Right cardiac atrium (tissue), 5 donors: ENCODE data around the gene TNRC18. TPM values are rescaled to one million over a fixed set of nuclear protein-coding genes. Genes with fewer than 3 reads are reported as not detected.
A peak's percentile ranks its signal among the peaks of the same experiment; 100 is the strongest.
"Not testable (repeated sequence)": the region's sequence is repeated elsewhere in the genome, so short reads cannot be mapped to it uniquely, and the experiment has no call there.

ENCODE experiments used
- ATAC-seq, 2 donors: fragments of 200-7000 bp; cut with Tn5 transposase; one replicate each; pipeline versions ENCODE4 v1.8.0 to v1.9.1; 2020; ENCODE audit warnings: moderate library complexity in 2 of 2, mild to moderate bottlenecking in 1 of 2
- DNase-seq, 3 donors: peaks; one replicate each; pipeline ENCODE4 v3.0.0-alpha.2; 2020
- H3K27ac ChIP-seq: one replicate; pipeline ENCODE4 v1.5.1; 2013; ENCODE audit warnings: mild to moderate bottlenecking, low read length, control low read depth, moderate library complexity
- H3K27me3 ChIP-seq: one replicate; pipeline ENCODE4 v1.6.1; 2013; ENCODE audit not compliant: control insufficient read depth, insufficient read depth
- H3K4me1 ChIP-seq: one replicate; pipeline ENCODE4 v1.6.1; 2013; ENCODE audit warnings: low read length; ENCODE audit not compliant: control insufficient read depth, insufficient read depth
- H3K4me3 ChIP-seq: one replicate; pipeline ENCODE4 v1.5.1; 2013; ENCODE audit warnings: low read length, control low read depth
- H3K9me3 ChIP-seq: one replicate; pipeline ENCODE4 v1.6.1; 2013; ENCODE audit warnings: low read length; ENCODE audit not compliant: control insufficient read depth
- WGBS: extraction: QIAGEN DNeasy Blood & Tissue Kit; methylation state at CpG from one replicate; pipeline ENCODE4 v1.1.7; 2013; 5-methylcytosine and 5-hydroxymethylcytosine counted together
- intact Hi-C, 4 donors: fragments of 100-400 bp; cut with DNase I; formaldehyde crosslinking; loops; one replicate each; pipeline versions ENCODE4 v1.11.0 to v1.14.0; 2022 to 2023
- polyA plus RNA-seq: library from polyadenylated mRNA; stranded (reverse); fragments of 200-250 nt; gene quantifications from one replicate; pipeline ENCODE4 v1.2.3, GENCODE V29; 2013
- total RNA-seq, 4 donors: library from RNA; stranded (reverse); fragmentation: NEBNext Ultra II Directional; extraction: Animal tissue kit (Norgen Biotek cat#: 25700); gene quantifications; one replicate each; pipeline ENCODE4 v1.2.1, GENCODE V29; 2021
- donor health status: healthy with polysubstance abuse.
- donor health status: DM: no; HTN: yes; CAD: no.
- donor health status: DM: no; HTN: no; CAD: no.
- donor health status: DM: no; HTN: yes; CAD: no; lungs with severe emphysema.
- donor health status: DM: yes; HTN: yes; CAD: no.

Gene TNRC18
- total and polyA plus RNA-seq, 5 donors = 33.1 to 46.6 (median 38.9) TPM

- Histone ChIP-seq H3K4me3 (no peak overlapping the region), H3K4me1 (no peaks in the 10 kb centered on the region), H3K27ac (no peak overlapping the region), H3K9me3 (peaks cover 3% of the 10 kb centered on the region), H3K27me3 (no peaks in the 10 kb centered on the region)
- WGBS = 98% methylated on average over 4 of the region's 4 CpGs
- ATAC-seq (no peak), DNase-seq (no peak)
- intact Hi-C loops = no loop called here
Observed at GRCh38 chr7:5344342-5344741, 79.3 kb downstream of the TNRC18 start.

DNA sequence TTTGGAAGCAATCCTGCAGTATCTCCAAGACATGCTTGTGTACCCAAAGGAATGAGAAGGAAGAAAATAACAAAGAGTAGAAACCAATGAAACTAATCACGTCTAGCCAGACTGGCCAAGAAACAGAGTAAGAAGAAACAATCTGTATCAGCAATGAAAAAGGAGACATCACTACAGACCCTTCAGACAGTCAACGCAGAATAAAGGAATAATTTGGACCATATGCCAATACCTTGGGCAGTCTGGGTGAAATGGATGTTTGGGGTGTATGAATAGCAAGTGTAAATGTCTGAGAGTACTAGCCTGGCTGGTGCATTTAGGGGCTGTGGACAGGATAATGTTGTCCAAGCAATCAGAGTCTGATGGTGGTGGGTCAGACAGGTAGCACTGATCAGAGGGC is 79.8 kb downstream of the TNRC18 start:
- no peak overlapping the region for H3K27ac ChIP-seq
- intact Hi-C loops = no loop called here
- 90% methylated on average over 2 of the region's 2 CpGs for WGBS
- DNase-seq = no peak
- H3K9me3 ChIP-seq = peaks cover 3% of the 10 kb centered on the region
- no peak for ATAC-seq
- H3K4me1 ChIP-seq = no peaks in the 10 kb centered on the region
- no peak overlapping the region for H3K4me3 ChIP-seq
- H3K27me3 ChIP-seq = no peaks in the 10 kb centered on the region

- intact Hi-C loops = no loop called here
- Histone ChIP-seq H3K27ac (no peak overlapping the region), H3K9me3 (peaks cover 3% of the 10 kb centered on the region), H3K4me1 (no peaks in the 10 kb centered on the region), H3K4me3 (no peak overlapping the region), H3K27me3 (no peaks in the 10 kb centered on the region)
- ATAC-seq (no peak), DNase-seq (no peak)
- 96% methylated on average over 6 of the region's 6 CpGs for WGBS
Observed at GRCh38 chr7:5342631-5343030, 81.0 kb downstream of the TNRC18 start.

DNA sequence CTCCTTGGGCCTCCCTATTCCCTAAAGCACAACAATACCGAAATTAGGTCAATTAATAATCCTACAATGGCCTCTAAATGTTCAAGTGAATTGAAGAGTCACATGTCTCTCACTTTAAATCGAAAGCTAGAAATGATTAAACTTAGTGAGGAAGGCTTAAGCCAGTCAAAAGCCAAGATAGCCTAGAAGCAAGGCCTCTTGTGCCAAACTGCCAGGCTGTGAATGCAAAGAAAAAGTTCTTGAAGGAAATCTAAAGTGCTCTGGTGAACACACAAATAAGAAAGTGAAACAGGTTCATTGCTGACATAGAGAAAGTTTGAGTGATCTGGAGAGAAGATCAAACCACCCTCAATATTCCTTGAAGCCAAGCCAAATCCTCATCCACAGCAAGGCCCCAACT is 83.7 kb downstream of the TNRC18 start:
- Histone ChIP-seq H3K4me1 (no peaks in the 10 kb centered on the region), H3K9me3 (peaks cover 3% of the 10 kb centered on the region), H3K27ac (no peak overlapping the region), H3K27me3 (no peaks in the 10 kb centered on the region), H3K4me3 (no peak overlapping the region)
- ATAC-seq = no peak
- intact Hi-C loops = no loop called here
- no peak for DNase-seq
- WGBS = 88% methylated on average over 2 of the region's 2 CpGs

DNA sequence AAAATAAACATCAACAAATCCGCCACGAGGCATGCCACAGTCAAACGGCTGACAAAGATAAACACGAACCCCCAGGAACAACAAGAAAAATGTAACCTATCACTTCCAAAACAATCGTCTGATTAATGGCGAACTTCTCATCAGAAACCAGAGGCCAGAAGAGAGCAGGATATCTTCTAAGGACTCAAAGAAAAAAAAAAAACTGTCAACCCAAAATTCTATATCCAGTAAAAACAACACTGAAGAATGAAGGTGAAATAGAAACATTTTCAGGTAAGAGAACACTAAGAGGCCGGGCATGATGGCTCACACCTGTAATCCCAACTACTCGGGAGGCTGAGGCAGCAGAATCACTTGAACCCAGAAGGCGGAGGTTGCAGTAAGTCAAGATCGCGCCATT is 86.6 kb downstream of the TNRC18 start:
- Histone ChIP-seq H3K4me3 (no peak overlapping the region), H3K9me3 (no peaks in the 10 kb centered on the region), H3K4me1 (no peaks in the 10 kb centered on the region), H3K27ac (no peak overlapping the region), H3K27me3 (no peaks in the 10 kb centered on the region)
- intact Hi-C loops = no loop called here
- no peak for ATAC-seq
- peak in 1 of 3 donors; percentile 14 for DNase-seq
- WGBS = 93% methylated on average over 11 of the region's 11 CpGs

GRCh38 chr7:5334671-5335070 is 89.0 kb downstream of the TNRC18 start:
- ATAC-seq = peak; percentile 20 to 32
- intact Hi-C loops = no loop called here
- no peaks in the 10 kb centered on the region for H3K27me3 ChIP-seq

GRCh38 chr7:5333121-5334045 is 90.3 kb downstream of the TNRC18 start:
- Histone ChIP-seq H3K4me3 (no peak overlapping the region), H3K4me1 (no peaks in the 10 kb centered on the region), H3K27ac (no peak overlapping the region), H3K27me3 (no peaks in the 10 kb centered on the region), H3K9me3 (no peaks in the 10 kb centered on the region)
- peak in 2 of 3 donors; percentile 30 to 49 for DNase-seq
- intact Hi-C loops = no loop called here
- WGBS = 90% methylated on average over 32 of the region's 32 CpGs
- peak; percentile 18 to 25 for ATAC-seq

More at GRCh38 chr7:5334671-5335070, 89.0 kb downstream of the TNRC18 start:
- peak in 2 of 3 donors; percentile 10 to 35 for DNase-seq
- H3K27ac ChIP-seq = no peak overlapping the region
- no peaks in the 10 kb centered on the region for H3K9me3 ChIP-seq
- 84% methylated on average over 8 of the region's 8 CpGs for WGBS
- no peak overlapping the region for H3K4me3 ChIP-seq
- H3K4me1 ChIP-seq = no peaks in the 10 kb centered on the region

DNA sequence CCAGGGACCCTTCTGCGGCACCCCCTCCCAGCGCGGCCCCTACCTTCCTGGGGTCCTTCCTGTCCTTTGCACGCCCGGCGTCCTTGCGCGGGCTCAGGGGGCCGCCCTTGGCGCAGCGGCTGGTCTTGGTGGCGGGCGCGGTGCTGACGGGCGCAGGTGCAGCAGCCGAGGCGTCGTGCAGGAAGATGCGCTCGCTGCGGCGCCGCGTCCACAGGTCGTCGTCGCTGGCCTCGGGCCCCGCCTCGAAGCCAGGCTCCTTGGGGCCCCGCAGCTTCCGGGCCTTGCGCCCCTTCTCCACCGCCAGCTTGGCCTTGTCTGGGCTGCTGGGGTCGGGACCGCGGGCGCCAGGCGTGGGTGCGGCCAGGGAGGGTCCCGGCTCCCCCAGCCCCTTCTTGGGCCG is 91.1 kb downstream of the TNRC18 start:
- no peaks in the 10 kb centered on the region for H3K27me3 ChIP-seq
- 89% methylated on average over 43 of the region's 43 CpGs for WGBS
- DNase-seq (peak in 1 of 3 donors; percentile 52), ATAC-seq (peak; percentile 29 to 38)
- H3K9me3 ChIP-seq = no peaks in the 10 kb centered on the region
- H3K4me3 ChIP-seq = no peak overlapping the region
- H3K27ac ChIP-seq = no peak overlapping the region
- intact Hi-C loops = no loop called here
- H3K4me1 ChIP-seq = no peaks in the 10 kb centered on the region

DNA sequence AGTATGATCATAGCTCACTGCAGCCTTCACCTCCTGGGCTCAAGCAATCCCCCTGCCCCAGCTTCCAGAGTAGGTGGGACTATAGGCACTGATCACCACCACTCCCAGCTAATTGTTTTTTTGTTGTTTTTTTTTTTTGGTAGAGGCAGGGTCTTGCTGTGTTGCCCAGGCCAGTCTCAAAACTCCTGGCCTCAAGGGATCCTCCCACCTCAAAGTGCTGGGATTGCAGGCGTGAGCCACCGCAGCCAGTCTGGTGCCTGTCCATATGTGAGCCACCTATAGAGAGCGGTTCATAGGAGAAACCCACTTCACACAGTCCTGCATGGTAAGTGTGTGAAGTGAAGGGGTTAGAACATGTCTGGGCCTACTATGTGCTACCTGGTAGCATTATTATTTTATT is 93.3 kb downstream of the TNRC18 start:
- H3K9me3 ChIP-seq = no peaks in the 10 kb centered on the region
- no peak for ATAC-seq
- H3K4me1 ChIP-seq = no peaks in the 10 kb centered on the region
- intact Hi-C loops = no loop called here
- H3K27ac ChIP-seq = no peak overlapping the region
- no peak overlapping the region for H3K4me3 ChIP-seq
- WGBS = over 99% methylated on average over 3 of the region's 3 CpGs
- DNase-seq = no peak
- H3K27me3 ChIP-seq = no peaks in the 10 kb centered on the region

DNA sequence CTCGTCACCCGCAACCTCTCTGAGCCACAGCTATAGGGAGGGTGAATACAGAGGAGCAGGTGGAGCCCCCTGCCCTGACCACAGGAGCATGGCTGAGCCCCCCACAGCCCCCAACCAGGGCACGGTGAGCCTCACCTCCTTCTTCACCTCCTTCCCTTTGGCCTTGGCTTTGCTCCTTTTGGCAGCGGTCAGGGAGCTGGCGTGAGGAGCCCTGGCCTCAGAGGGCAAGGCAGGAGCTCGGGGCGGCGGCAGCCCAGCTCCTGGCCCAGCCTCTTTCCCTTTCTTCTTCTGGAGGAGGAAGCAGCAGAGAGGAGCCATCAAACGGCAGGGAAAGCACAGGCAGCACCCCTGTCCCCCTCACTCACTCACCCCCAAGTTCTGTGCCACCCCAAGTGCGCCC is 98.7 kb downstream of the TNRC18 start:
- ATAC-seq (no peak), DNase-seq (peak in 2 of 3 donors; percentile 18 to 56)
- no peaks in the 10 kb centered on the region for H3K9me3 ChIP-seq
- H3K27me3 ChIP-seq = no peaks in the 10 kb centered on the region
- no peak overlapping the region for H3K27ac ChIP-seq
- intact Hi-C loops = no loop called here
- no peak overlapping the region for H3K4me3 ChIP-seq
- H3K4me1 ChIP-seq = no peaks in the 10 kb centered on the region
- WGBS = 95% methylated on average over 10 of the region's 10 CpGs

DNA sequence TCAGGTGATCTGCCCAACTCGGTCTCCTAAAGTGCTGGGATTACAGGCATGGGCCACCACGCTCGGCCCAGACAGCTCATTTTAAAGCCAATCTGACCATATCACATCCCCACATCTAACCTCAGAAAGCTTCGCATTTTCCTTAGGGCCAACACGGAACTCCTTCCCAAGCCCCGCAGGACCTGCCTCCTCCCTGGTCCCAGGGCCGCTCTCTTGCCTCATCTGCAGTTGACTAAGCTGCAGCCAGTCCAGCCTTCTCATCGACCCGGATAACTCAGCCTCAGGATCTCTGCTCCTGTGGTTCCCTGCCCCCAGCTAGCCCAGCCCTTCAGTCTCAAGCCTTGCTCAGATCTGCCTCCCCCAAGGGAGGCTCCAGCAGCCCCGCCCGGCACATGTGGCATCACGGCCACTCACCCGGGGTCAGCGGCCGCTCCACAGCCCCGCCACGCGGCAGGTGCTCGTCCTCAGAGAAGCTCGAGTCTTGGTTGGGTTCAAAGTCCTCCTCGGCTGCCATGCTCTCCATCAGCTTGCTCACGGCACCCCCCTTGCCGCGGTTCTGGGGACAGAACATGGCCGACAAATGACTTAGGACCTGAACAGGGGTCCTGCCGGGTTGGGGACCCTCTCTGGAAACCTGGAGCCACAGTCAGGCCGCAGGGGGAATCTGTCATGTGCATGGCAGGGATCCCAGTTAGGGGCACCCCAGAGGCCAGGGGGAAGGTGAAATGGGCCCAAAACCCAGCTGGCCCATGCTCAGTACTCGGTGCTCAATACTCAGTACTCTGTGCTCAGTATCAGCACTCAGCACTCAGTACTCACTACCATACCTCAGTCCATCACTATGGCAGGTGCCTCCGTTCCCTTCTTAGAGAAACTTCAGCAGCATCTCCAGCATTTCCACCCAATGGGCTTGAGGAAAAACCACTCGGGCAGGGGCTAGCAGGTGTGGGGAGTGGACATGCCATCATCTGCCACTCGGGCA is 99.5 kb downstream of the TNRC18 start:
- intact Hi-C loops = not testable (repeated sequence)

More for the DNA sequence above, 99.5 kb downstream of the TNRC18 start:
- not testable (repeated sequence) for H3K27ac ChIP-seq, H3K4me1 ChIP-seq, H3K27me3 ChIP-seq, H3K4me3 ChIP-seq, H3K9me3 ChIP-seq, ATAC-seq
- 89% methylated on average over 30 of the region's 31 CpGs for WGBS
- peak in 2 of 3 donors; percentile 31 to 50 for DNase-seq
